SW 1271 (cell line): Measurements from ENCODE around the gene TPSAB1.
"Not testable (repeated sequence)": the region's sequence is repeated elsewhere in the genome, so short reads cannot be mapped to it uniquely, and the experiment has no call there.

Experiments used
- DNase-seq, 2 experiments: peaks; one replicate each; lab custom pipeline; 2025; lab: John Stamatoyannopoulos, UW

Gene TPSAB1

DNA sequence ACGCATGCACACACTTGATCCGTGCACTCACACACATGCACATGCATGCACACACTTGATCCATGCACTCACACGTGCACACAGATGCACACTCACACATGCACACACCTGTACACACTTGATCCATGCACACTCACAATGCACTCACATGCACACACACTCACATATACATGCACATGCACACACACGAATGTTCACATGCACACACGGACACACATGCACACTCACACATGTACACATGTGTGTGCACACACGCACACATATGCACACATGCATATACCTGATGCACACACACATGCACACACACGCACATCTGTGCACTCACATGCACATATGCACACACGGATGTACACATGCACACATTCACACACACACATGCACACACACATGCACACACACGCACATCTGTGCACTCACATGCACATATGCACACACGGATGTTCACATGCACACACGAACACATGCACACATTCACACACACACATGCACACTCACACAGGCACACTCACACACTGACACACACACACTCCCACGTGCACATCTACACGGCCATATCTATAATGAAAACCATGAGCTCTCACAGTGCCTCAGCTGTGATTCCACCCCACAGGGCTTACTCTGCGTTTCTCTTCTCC is 7.5 kb downstream of the TPSAB1 start:
- not testable (repeated sequence) for DNase-seq

DNA sequence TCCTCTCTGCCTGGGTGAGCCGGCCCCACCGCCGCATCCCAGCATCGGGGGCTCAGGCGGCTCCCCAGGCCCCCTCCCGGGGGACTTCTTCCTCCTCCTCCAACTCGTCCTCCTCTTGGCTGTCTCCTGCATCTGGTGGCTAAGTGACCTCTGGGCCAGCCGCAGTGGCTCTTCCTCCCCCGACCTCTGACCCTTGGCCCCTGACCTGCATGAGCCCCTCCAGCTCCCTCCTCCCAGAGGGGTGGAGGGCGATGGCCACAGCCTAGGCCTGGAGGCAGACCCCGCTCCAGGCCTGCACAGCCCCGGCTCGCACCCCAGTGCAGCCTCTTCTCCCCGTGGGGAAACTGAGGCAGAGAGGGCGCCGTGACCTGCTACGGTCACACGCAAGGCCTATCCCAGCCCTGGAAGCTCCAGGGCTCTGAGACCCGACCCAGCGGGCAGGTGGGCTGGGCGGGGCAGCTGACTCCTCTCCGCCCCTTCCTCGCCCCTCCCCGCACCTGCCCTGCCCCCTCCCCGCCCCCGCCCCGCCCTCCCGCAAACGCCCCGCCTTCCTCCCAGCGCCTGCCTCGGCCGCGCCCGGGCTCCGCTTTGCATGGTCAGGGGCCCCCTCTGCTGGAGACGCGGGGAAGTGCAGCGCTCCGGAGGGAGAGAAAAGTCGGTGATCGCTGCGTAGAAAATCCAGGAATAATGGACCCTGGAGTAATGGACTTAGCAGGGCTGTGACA is 8.7 kb downstream of the TPSAB1 start:
- not testable (repeated sequence) for DNase-seq

DNA sequence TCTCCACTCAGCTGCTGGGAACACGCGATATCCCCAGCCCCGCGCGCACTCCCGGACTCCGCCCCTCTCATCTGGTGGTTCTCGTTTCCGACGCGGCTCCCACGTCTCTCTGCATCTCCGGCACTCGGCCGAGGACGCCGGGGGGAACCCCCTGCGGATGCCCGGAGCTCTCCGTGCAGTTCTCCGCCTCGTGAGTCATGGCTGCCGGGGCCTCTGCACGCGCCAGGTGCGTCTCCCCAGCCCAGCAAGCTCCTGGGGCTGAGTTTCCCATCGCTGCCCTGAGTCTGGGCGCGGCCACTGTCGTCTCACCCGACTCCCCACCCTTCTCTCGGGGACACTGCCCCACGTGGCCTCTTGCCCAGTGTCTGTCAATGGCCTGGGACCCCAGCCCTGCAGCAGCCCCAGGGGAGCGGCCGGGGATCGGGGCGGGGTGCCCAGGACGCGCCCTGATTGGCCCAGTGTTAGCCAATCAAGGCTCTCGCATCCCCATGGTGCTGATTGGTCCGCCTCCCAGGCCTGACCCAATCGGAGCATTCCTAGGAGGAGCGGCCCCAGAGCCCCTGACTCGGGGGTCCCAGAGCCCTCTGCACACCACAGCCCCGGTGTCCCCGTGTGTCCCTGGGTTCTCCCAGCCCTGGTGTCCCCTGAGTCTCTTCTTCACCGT is 13.3 kb downstream of the TPSAB1 start:
- DNase-seq = not testable (repeated sequence)

DNA sequence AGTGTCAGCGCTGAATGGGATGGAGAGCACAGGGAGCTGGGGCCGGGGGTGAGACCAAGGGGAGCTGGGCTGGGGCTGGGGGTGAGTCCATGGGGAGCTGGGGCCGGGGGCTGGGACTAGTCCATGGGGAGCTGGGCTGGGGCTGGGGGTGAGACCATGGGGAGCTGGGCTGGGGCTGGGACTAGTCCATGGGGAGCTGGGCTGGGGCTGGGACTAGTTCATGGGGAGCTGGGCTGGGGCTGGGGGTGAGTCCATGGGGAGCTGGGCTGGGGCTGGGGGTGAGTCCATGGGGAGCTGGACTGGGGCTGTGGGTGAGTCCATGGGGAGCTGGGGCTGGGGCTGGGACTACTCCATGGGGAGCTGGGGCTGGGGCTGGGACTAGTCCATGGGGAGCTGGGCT is 14.3 kb downstream of the TPSAB1 start:
- not testable (repeated sequence) for DNase-seq

DNA sequence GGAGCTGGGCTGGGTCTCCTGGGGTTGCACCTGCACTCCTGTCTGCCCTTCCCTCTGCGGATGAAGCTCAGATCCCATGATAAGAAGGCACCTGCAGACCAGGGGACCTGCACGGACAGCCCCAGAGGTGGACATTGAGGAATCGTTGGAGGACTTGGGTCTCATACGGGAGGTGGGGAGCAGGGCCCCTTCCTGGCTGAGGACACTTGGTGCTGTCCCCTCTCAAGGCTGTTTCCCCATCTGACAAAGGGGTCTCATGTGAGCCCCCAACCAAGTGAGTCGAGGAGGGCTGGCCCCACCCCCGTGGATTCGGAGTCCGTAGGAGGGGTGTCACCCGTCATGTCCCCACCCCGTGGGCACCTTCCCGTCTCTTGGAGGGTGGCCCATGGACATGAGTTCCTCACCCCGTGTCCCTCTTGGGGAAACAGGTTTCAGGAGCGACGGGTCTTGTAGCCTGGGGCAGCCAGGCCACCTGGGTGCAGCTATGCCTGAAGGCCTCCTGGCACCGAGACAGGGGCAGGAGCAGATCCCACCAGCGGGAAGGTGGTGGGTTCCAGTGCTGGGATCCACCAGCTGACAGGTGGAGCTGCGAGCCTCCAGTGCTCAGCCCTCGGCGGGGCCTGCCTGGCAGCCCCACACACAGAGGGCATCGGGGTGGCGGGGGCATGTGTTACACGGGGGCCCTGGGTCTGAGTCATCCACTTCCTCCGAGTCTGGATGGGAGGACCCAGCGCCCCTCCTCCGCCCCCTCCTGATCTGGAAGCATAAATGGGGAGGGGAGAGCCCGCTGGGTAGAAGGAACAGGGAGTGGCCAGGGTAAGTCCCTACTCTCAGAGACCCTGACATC is 15.0 kb downstream of the TPSAB1 start, which contains the start of gene TPSD1:
Gene TPSD1 (plus strand): TSS at position 794 of the 847 bp plus-strand sequence. CDS start 212 bp downstream, outside the sequence.
- DNase-seq = not testable (repeated sequence)

DNA sequence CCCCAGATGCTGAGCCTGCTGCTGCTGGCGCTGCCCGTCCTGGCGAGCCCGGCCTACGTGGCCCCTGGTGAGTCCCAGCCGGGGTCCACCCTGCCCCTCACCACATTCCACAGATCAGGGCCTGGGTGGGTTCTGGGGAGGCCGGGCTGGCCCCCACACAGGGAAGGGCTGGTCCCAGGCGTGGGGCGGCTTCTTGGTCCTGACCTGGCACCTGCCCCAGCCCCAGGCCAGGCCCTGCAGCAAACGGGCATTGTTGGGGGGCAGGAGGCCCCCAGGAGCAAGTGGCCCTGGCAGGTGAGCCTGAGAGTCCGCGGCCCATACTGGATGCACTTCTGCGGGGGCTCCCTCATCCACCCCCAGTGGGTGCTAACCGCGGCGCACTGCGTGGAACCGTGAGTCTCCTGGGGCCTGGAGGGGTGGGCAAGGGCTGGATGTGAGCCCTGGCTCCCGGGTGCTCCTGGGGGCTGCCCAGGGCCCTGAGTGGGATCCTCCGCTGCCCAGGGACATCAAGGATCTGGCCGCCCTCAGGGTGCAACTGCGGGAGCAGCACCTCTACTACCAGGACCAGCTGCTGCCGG is 15.9 kb downstream of the TPSAB1 start:
- not testable (repeated sequence) for DNase-seq

DNA sequence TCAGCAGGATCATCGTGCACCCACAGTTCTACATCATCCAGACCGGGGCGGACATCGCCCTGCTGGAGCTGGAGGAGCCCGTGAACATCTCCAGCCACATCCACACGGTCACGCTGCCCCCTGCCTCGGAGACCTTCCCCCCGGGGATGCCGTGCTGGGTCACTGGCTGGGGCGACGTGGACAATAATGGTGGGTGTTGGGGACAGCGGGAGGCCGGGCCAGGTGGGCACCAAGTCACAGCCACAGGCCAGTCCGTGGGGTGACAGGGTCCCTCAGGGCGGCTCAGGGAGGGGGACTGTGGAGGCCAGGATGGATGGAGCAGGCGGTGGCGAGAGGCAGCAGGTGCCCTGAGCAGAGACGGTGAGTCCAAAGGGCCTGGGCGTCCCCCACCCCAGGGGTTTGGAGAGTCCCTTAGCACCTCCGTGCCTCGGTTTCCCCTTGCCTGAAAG is 16.4 kb downstream of the TPSAB1 start:
- no peak for DNase-seq

DNA sequence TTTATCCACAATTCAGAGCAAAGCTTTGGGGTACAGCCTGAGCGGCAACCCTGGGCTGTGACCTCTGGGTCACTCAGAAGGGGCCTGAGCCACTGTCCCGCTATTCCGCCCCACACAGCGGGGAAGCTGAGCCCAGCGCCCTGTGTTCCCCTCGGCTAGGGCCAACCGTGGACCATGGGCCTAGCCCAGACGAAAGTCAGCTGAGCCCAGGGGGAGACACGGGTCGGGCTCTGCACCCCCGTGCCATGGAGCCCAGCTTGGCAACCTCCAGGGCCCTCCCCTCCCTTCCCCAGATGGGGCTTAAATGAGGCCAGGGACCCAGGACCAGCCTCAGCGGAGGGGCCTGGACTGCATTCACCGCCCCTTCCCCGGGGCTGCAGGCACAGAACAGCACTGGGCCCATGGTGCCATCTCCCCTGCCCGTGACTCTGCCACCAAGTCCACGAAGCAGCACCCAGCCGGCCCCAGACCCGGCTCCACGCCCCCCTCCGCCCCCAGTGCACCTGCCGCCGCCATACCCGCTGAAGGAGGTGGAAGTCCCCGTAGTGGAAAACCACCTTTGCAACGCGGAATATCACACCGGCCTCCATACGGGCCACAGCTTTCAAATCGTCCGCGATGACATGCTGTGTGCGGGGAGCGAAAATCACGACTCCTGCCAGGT is 17.2 kb downstream of the TPSAB1 start:
- no peak for DNase-seq

DNA sequence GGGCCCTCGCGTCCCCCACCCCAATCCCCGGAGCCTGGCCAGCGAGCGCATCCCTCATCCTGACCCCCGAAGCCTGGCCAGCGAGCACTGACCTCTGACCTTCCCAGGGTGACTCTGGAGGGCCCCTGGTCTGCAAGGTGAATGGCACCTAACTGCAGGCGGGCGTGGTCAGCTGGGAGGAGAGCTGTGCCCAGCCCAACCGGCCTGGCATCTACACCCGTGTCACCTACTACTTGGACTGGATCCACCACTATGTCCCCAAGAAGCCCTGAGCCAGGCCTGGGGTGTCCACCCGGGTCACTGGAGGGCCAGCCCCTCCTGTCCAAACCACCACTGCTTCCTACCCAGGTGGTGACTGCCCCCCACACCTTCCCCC is 17.7 kb downstream of the TPSAB1 start:
- DNase-seq = no peak

DNA sequence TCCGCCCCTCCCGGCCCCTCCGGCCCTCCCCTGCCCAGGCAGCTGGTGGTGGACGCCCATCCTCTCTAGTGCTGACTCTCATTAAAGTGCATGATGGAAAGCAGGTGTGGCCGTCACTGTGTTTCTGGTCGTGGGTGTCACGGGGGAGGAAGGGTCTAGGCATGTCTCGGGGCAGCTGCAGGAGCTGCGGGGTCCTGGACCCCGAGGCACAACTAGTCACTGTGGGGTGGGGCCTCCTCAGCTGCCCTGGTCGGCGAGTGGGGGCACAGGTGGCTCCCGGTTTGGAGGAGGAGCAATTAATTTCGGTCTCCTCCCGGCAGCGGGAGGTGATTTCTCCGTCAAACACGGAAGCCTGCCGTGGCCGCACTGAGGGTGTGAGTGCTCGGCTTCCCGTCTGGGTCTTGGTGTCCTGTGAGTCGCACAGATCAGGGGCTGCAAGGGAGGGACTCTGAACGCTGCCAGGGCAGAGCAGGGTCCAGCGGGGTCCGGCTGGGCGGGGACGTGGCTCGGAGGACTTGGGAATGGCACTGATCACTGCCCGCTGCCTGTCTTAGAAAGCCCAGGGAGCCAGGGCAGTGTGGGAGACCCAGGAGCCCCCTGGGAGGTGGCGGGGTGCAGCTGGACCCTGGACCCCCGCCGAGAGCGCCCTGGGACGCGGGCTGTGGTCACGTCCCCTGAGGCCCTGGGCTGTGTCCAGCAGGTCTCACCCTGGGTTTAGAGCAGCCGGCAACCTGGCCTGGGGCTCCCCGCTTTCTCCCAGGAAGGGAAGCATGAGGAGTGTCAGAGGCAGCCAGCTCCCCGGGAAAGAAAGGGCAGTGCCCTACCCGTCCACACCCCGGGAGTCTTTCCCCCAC is 18.6 kb downstream of the TPSAB1 start:
- no peak for DNase-seq

DNA sequence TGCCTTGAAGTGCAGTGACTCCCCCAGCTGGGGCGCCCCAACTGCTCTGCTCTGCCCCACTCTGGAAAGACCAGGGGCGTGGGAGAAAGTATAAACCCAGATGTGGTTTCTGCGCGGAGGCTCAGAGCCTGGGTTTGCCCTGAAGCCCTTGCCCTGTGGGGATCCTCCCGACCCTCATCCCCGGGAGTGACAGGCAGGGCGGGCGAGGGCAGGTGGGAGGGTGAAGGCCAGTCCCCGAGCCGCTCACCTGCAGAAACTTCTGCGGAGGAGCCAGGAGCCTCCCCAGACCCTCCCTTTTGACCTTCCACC is 19.2 kb downstream of the TPSAB1 start:
- DNase-seq = no peak

DNA sequence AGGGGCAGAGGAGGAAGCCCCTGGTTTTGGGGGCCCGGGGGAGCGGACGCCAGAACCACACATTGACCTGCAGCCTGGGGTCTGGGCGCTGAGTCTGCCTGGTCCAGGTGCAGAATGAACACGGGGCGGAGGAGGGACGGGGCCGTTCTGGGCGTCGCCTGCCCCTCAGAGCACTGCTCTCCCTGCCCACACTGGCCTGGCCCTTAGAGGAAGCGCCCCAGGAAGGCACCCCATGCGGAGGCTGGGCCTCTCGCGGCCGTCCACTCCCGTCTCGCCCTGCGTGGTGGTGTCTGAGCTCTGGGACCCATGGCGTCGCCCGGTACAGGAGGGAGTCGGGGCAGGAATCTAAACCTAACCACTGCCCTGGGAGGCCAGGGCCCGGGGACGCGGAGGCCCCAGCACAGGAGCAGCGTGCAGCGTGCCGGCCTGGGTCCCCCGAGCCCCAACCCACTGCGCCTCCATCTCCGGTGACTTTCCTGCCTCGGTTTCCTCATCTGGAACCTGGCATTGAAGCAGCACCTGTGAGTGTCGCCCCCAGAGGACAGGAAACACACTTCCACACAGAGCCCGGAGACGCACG is 19.7 kb downstream of the TPSAB1 start:
- DNase-seq = no peak

DNA sequence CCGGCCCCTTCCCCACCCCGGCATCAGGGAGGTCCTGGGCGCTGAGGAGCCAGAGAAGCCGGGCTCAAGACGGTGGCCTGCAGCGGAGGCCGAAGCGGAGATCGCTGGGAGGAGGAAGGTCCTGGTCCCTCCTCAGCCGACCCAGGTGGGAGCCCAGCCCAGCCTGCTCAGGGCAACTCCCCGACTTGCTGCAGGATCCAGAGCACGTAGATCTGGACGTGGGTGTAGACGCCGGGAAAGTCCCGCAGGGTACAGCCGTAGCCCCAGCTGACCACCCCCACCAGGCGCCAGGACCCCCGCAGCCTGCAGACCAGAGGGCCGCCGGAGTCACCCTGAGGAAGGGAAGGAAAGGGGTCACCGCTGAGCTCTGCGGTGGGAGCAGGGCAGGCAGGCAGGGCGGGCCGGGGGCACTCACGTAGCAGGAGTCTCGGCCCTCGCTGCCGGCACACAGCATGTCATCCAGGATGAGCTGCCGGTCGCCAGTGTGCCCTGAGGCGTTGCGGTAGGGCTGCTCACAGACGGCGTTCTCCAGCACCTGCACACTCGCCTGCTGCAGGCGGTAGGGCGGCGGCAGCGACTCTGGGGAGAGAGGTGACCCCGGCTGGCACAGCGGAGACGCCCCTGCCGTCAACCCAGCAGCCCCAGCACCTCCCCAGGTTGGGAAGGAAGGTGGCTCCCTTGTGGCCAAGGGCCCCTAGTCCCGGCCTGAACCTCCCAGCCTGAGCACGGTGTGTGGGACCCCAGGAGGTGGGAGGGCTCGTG is 20.8 kb downstream of the TPSAB1 start:
- no peak for DNase-seq

DNA sequence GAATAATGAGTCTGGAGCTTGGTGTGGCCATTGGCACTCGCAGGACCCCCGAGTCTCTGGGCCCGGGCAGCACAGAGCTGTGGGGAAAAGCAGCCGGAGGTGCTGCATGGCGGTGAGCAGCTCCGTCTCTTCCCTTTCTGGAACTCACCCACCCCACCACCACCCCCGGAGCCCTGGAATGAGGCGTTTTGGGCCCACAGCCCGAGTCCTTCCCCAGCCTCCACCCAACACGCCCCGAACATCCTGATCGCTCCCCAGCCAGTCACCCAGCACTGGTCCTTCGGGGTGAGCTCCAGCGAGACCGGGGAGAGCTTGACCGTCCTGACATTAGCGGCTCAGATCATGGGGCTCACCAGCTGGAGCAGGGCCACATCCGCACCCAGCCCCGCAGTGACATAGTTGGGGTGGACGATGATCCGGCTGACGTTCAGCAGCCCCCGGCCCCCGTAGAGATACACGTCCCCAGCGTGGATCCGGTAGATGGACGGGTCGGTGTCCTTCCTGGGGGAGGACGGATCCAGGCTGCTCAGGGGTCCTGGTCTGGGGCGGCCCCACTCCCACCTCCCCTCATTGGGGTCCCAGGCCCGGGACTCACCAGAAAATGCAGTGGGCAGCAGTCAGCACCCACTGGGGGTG is 21.8 kb downstream of the TPSAB1 start:
- DNase-seq = no peak

DNA sequence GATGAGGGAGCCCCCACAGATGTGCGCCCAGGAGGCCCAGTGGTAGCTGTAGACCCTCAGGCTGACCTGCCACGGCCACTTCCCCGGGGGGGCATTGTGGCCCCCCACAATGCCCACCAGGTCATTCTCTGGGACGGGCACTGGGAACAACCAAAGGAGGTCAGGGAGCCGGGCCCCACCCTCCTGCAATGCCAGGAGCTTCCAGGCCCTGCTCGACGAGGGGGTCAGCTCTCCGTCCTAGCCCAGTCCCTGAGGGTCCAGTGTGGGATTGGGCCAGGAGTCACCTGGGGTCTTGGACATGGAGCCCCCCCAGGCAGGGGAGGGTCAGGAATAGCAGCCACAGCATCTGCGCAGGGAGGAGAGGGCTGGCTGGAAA is 22.3 kb downstream of the TPSAB1 start:
- DNase-seq = no peak

DNA sequence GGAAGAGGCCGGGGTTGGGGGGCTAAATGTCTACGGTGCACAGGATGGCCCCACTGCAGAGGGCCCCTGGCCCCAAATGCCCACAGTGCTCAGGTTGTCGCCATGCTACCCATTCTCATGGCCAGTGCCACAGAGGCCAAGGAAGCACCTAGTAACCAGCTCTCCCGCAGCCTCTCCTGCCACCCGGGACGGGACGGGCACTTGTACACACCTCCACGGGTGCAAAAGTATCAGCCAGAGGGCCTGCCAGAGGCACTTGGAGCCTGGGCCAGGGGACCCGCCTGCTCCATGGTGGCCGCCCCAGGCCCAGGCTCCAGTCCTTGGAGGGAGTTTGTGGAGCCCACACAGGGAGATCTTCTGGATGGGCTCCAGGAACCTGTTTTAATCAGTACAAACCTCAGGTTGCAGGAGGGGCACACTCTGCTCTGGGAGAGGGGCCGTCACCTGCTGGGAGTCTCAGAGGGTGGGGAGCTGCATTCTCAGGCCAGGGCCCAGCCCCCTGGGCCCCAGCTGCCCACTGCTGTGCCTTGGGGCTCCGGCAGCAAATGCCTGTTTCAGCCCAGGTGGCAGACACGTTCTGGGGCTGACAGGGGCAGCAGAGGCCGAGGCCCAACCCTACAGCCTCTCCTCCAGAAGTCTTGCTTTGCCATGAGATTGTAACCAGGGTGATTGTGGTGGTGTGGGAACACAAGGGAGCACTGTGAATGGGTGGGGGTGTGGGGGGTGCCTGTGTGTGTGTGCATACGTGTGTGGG is 23.3 kb downstream of the TPSAB1 start:
- DNase-seq = no peak

DNA sequence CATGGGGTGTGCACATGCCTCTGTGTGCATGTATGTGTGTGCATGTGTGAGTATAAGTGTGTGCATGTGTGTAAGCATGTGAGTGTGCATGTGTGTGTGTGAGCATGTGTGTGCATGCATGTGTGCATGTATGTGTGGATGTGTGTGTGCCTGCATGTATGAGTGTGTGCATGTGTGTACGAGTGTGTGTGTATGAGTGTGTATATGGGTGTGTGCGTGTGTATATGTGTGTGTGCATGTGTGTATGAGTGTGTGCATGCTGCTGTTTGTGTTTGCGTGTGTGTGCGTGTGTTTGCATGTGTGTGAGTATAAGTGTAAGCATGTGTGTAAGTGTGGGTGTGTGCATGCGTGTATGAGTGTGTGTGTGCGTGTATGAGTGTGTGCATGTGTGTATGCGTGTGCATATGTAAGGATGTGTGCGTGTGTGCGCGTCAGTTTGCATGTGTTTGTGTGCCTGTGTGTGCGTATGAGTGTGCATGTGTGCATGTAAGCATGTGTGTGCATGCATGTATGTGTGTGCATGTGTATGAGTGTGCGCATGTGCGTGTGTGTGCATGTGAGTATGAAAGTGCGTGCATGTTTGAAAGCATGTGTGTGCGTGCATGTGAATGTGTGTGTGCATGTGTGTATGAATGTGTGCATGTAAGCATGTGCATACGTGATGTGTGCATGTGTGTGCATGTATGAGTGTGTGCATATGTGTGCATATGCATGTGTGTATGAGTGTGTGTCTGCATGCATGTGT is 24.0 kb downstream of the TPSAB1 start:
- DNase-seq = no peak
